Measurements from ENCODE around the gene BICDL2. TPM values are rescaled to one million over a fixed set of nuclear protein-coding genes. Genes with fewer than 3 reads are reported as not detected.
A peak's percentile ranks its signal among the peaks of the same experiment; 100 is the strongest.
"Not testable (repeated sequence)": the region's sequence is repeated elsewhere in the genome, so short reads cannot be mapped to it uniquely, and the experiment has no call there.

BICDL2 gene
- total RNA-seq, 2 experiments from 2014 or later, result 0.20 to 0.23 TPM

DNA sequence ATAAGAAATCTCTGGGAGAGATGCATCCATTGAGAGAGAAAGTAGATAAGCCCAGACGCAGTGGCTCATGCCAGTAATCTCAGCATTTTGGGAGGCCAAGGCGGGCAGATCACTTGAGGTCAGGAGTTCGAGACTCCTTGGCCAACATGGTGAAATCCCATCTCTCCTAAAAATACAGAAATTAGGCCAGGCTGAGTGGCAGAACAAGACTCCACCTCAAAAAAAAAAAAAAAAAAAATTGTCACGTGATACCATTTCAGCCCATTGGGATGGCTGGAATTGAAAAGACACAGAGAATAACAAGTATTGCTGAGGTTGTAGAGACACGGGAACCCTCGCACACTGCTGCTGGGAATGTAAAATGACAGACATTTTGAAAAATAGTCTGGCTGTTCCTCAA lies 25.8 kb upstream of the BICDL2 start:
- ChIA-PET POLR2A (no interaction called here), CTCF (interaction anchor here (0.8 to 11.0 kb wide), 8 partner anchors 14 to 88 kb away, joined by 3 to 72 read pairs (median 6); no protein-coding TSS in a partner anchor)
- Mint-ChIP-seq H3K4me3 (no peak overlapping the region), H3K4me1 (peaks cover 52% of the 10 kb centered on the region), H3K9me3 (no peaks in the 10 kb centered on the region), H3K36me3 (ENCODE audit: low read depth) (peaks cover 26% of the 10 kb centered on the region), H3K27me3 (no peaks in the 10 kb centered on the region), H3K27ac (no peak overlapping the region)
- no peak for DNase-seq

DNA sequence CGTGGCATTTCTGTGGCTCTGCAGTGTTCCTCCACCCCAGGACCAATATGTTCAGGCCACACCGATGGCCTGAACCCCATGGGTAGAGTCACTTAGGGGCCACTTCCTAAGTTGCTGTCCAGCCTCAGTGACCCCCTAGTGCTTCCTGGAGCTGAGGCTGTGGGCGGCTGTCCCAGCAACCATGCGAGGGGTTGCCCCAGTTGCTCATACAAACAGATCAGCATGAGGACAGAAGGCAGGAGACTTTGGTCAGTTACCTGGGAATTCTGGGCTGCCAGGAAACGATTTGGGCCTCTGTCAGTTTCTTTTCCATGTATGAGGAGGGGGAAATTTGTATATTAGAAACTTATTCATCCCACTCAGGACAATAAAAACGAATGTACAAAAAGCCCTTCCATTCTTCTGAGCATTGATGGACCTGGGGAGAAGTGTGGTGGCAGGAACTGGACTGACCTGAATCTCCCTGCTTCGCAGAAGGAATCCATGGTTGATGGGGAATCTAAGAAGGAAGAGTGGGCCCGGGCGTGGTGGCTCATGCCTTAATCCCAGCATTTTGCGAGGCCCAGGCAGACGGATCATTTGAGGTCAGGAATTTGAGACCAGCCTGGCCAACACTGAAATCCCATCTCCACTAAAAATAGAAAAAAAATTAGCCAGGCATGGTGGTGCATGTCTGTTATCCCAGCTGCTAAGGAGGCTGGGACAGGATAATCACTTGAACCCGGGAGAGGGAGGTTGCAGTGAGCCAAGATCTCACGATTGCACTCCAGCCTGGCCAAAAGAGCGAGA lies 23.8 kb upstream of the BICDL2 start:
- H3K27ac Mint-ChIP-seq, result peak overlapping the region; percentile 85
- H3K9me3 Mint-ChIP-seq, result no peaks in the 10 kb centered on the region
- H3K27me3 Mint-ChIP-seq, result no peaks in the 10 kb centered on the region
- peaks cover 22% of the 10 kb centered on the region for H3K36me3 Mint-ChIP-seq (ENCODE audit: low read depth)
- ChIA-PET CTCF (interaction anchor here (1.3 to 11.0 kb wide), 9 partner anchors 8 to 102 kb away, joined by 5 to 72 read pairs (median 16); partner anchors contain the start of gene ZSCAN10), POLR2A (interaction anchor here (0.6 to 2.3 kb wide), 2 partner anchors 69 to 145 kb away, joined by 5 to 11 read pairs; no protein-coding TSS in a partner anchor)
- peaks cover 71% of the 10 kb centered on the region for H3K4me1 Mint-ChIP-seq
- no peak for DNase-seq
- peak overlapping the region; percentile 93 for H3K4me3 Mint-ChIP-seq

DNA sequence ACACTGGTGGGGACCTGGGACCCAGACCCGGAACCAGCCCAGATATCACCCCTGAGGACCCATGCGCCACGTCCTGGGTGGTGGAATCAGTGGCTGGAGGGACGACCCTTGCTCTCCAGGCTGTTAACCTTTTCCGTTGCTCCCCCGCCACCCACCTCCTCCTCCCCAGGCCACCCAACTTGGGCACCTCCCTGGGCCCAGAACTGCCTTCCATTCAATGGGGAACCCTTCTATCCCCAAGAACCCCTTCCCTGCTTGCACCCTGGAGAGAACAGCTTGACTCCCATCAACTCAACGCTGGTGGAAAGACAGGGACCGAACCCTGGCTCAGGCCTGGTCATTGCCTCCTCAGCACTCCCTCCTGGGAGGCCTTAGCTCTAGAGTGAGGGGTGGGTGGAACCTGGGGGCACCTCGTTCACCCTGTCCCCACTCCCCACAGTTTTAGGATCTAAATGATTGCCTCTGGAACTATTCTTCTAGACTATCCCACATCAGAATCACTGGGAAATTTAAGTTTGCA lies 23.0 kb upstream of the BICDL2 start:
- peaks cover 27% of the 10 kb centered on the region for H3K36me3 Mint-ChIP-seq (ENCODE audit: low read depth)
- no peak for DNase-seq
- H3K9me3 Mint-ChIP-seq, result no peaks in the 10 kb centered on the region
- peak overlapping the region; percentile 93 for H3K4me3 Mint-ChIP-seq
- H3K4me1 Mint-ChIP-seq, result peaks cover 73% of the 10 kb centered on the region
- ChIA-PET CTCF (interaction anchor here (0.7 to 11.0 kb wide), 16 partner anchors 9 to 112 kb away, joined by 3 to 72 read pairs (median 8); partner anchors contain the start of gene ZSCAN10), POLR2A (interaction anchor here (0.6 to 2.3 kb wide), 2 partner anchors 70 to 144 kb away, joined by 5 to 11 read pairs; no protein-coding TSS in a partner anchor)
- H3K27me3 Mint-ChIP-seq, result no peaks in the 10 kb centered on the region
- peak overlapping the region; percentile 85 for H3K27ac Mint-ChIP-seq

DNA sequence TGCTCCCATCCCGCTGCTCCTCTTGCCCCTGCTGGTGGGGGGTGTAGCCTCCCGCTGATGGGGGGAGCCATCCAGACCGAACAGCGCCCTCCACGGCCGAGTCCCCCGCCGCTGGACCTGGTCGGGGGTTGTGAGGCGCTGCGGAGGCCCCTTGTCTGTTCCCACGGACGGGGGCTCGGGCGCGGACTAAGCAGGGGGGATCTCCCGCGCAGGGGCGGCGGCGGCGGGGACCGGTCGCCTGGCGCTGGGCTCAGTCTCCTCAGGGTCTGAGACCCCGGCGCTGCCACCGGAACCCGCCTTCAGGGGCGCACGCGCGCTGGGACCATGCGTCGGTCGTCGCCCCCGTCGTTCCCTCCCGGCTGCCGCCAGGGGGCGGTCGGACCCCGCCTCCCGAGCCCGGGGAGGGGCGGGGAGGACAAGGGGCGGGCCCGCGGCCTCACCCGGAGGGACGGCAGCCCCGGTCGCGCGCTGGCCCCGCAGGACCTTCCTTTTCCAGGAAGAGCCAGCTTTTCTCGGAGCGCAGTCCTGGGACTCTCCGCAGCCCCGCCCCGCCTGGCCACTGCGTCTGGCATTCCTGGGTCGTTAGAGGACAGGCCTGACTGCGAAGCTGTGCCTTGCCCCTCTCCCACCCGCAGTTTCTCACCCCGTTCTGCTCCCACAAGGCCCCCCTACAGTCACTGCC lies 22.4 kb upstream of the BICDL2 start:
- H3K9me3 Mint-ChIP-seq, result no peaks in the 10 kb centered on the region
- H3K36me3 Mint-ChIP-seq (ENCODE audit: low read depth), result peaks cover 30% of the 10 kb centered on the region
- ChIA-PET POLR2A (interaction anchor here (0.6 to 2.3 kb wide), 2 partner anchors 37 to 70 kb away, joined by 5 to 11 read pairs; no protein-coding TSS in a partner anchor), CTCF (interaction anchor here (0.6 to 11.0 kb wide), 33 partner anchors 10 to 216 kb away, joined by 3 to 72 read pairs (median 6); partner anchors contain the start of genes HCFC1R1, THOC6, ZNF205 and ZNF213)
- peak overlapping the region; percentile 93 for H3K4me3 Mint-ChIP-seq
- peak; percentile 86 for DNase-seq
- H3K4me1 Mint-ChIP-seq, result peaks cover 72% of the 10 kb centered on the region
- H3K27ac Mint-ChIP-seq, result peak overlapping the region; percentile 91
- no peaks in the 10 kb centered on the region for H3K27me3 Mint-ChIP-seq

DNA sequence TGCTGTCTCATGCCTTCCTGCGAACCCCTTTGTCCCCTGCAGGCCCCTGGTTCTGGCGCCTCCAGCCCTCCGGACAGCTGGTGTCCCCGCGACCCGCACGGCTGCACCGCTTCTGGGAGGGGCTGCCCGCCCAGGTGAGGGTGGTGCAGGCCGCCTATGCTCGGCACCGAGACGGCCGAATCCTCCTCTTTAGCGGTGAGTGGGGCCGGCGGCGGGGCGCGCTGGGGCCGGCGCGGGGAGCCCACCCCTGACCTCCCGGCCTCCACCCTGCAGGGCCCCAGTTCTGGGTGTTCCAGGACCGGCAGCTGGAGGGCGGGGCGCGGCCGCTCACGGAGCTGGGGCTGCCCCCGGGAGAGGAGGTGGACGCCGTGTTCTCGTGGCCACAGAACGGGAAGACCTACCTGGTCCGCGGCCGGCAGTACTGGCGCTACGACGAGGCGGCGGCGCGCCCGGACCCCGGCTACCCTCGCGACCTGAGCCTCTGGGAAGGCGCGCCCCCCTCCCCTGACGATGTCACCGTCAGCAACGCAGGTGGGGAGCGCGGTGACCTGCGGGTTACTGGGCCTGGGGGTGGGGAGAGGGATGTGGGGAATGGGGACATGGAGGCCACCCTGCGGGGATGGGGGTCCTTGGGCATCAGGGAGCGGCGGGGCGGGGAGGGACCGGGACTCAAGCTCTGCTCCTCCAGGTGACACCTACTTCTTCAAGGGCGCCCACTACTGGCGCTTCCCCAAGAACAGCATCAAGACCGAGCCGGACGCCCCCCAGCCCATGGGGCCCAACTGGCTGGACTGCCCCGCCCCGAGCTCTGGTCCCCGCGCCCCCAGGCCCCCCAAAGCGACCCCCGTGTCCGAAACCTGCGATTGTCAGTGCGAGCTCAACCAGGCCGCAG lies 21.6 kb upstream of the BICDL2 start:
- Mint-ChIP-seq H3K9me3 (no peaks in the 10 kb centered on the region), H3K4me1 (peaks cover 72% of the 10 kb centered on the region), H3K27ac (peak overlapping the region; percentile 91), H3K27me3 (no peaks in the 10 kb centered on the region), H3K4me3 (peak overlapping the region; percentile 93), H3K36me3 (ENCODE audit: low read depth) (peaks cover 37% of the 10 kb centered on the region)
- CTCF ChIA-PET, result interaction anchor here (0.6 to 11.0 kb wide), 30 partner anchors 9 to 217 kb away, joined by 3 to 72 read pairs (median 6); partner anchors contain the start of genes HCFC1R1, THOC6, ZNF205 and ZNF213
- POLR2A ChIA-PET, result interaction anchor here (2.3 kb wide), 1 partner anchor 71 kb away, joined by 11 read pairs; no protein-coding TSS in a partner anchor
- peak; percentile 64 for DNase-seq

DNA sequence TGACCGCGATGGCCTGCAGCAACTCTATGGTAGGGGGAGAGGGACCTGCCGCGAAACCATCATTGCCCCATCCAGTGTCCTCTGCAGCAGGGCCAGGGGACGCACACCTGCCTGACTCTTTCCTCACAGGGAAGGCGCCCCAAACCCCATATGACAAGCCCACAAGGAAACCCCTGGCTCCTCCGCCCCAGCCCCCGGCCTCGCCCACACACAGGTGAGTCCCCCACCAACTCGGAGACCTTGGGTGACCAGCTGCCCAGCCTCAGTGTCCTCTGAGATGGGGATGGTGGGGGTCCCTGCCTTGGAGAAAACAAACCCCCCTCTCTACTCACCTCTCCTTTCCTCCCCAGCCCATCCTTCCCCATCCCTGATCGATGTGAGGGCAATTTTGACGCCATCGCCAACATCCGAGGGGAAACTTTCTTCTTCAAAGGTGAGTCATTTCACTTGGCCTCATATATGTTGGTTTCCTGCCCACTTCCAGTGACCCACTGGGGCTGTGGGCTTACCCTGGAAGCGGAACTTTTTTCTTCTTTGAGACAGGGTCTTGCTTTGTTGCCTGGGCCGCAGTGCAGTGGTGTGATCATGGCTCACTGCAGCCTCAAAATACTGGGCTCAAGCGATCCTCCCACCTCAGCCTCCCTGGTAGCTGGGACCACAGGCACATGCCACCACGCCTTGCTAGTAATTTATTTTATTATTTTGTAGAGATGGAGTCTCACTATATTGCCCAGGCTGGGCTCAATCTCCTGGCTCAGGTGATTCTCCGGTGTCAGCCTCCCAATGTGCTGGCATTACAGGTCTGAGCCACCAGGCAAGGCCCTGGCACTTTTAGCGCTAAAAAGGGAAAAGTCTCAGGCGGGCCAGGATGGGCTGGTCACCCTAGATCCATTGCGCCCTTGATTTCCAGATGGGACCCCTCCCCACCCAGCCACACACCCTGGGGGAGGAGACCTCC lies 20.7 kb upstream of the BICDL2 start:
- peak overlapping the region; percentile 88 for H3K27ac Mint-ChIP-seq
- H3K36me3 Mint-ChIP-seq (ENCODE audit: low read depth), result peaks cover 38% of the 10 kb centered on the region
- ChIA-PET POLR2A (no interaction called here), CTCF (interaction anchor here (0.8 to 11.0 kb wide), 15 partner anchors 8 to 101 kb away, joined by 3 to 72 read pairs (median 11); partner anchors contain the start of genes HCFC1R1, THOC6 and ZSCAN10)
- peak overlapping the region; percentile 93 for H3K4me3 Mint-ChIP-seq
- H3K9me3 Mint-ChIP-seq, result no peaks in the 10 kb centered on the region
- DNase-seq, result no peak
- no peaks in the 10 kb centered on the region for H3K27me3 Mint-ChIP-seq
- H3K4me1 Mint-ChIP-seq, result peaks cover 64% of the 10 kb centered on the region

DNA sequence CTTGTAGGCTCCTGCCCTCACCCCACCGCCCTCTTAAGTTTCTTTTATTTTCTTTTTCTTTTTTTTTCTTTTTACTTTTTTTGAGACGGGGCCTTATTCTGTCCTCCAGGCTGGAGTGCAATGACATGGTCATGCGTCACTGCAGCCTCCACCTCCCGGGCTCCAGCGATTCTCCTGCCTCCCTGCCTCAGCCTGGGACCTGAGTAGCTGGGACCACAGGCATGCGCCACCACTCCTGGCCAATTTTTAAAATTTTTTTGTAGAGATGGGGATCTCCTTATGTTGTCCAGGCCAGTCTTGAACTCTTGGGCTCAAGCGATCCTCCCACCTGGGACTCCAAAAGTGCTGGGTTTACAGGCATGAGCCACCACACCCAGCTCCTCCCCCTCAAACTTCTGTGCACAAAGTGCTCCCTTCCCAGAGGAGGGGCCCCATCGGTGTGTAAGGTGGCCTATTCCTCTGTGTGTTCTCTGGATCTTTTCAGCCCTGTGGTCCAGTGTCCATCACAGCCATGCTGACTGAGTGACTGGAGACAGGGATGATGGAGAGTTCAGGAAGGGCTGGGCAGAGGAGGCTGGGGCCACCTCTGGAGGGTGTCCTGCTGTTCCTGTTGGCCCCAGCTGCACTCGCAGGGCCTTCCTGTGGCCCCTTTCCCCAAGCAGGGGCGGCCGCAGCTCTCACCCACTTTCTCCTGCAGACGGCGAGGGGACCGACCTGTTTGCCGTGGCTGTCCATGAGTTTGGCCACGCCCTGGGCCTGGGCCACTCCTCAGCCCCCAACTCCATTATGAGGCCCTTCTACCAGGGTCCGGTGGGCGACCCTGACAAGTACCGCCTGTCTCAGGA lies 19.8 kb upstream of the BICDL2 start:
- Mint-ChIP-seq H3K9me3 (no peaks in the 10 kb centered on the region), H3K4me3 (peak overlapping the region; percentile 93), H3K27ac (peak overlapping the region; percentile 88), H3K27me3 (no peaks in the 10 kb centered on the region), H3K36me3 (ENCODE audit: low read depth) (peaks cover 45% of the 10 kb centered on the region), H3K4me1 (peaks cover 64% of the 10 kb centered on the region)
- ChIA-PET CTCF (interaction anchor here (1.1 to 6.0 kb wide), 7 partner anchors 9 to 94 kb away, joined by 3 to 67 read pairs (median 5); partner anchors contain the start of gene IL32), POLR2A (no interaction called here)
- DNase-seq, result no peak

DNA sequence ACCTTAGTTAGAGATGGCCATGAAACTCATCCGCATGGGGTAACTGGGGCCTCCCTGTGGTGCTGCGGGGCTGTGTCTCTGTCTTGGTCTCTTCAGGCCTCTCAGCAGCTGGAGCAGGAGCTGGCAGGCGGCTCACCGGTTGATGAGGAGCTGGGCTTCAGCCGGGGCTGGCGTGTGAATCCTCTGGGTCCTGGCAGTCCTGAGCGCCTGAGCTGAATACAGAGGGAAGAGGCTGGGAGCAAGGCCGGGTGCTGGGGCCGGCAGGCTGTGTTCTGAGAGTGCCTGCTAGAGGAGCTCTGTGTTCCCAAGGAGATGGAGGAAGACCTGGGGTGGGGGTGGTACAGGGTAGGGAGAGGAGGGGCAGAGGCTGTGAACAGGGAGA lies 19.0 kb upstream of the BICDL2 start:
- H3K4me1 Mint-ChIP-seq, result peaks cover 72% of the 10 kb centered on the region
- CTCF ChIA-PET, result interaction anchor here (1.1 to 6.0 kb wide), 7 partner anchors 10 to 95 kb away, joined by 3 to 67 read pairs (median 5); partner anchors contain the start of gene IL32
- peaks cover 53% of the 10 kb centered on the region for H3K36me3 Mint-ChIP-seq (ENCODE audit: low read depth)
- DNase-seq, H3K27me3 Mint-ChIP-seq, POLR2A ChIA-PET, H3K9me3 Mint-ChIP-seq: not testable (repeated sequence)
- peak overlapping the region; percentile 59 for H3K4me3 Mint-ChIP-seq
- peak overlapping the region; percentile 88 for H3K27ac Mint-ChIP-seq

DNA sequence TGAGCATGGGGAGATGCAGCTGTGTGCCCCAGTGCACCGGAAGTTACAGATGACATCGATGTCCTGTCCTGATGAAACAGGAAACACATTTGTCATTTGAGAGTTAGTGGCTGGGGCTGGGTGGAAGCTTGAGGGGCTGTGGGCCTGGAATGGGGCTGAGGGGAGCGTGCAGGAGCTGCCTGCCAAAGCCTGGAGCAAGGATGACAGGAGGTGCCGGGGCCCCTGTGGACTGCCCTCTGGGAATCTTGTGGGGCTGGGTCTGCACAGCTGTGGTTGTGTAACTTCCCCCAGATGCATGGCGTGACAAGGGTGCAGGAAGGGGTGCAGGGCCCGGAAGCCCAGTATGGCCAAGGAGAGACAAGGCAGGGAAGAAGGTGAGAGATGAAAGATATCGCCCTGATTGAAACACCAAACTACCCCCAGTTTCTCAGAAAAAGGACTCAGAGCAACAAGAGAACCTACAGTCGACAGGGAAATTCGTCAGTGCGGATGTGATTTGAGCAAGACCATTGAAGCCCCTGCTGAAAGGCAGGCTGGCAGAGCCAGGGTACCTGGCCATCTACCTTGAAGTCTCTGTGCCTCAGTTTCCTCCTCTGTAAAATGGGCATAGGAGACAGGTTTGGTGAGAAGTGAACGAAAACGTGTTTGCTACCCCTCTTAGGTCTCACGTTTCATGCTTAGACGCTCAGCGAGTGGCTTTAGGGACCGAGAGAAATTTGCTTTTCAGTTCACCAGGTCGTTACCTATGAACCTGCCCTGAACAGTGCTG lies 18.4 kb upstream of the BICDL2 start:
- H3K36me3 Mint-ChIP-seq (ENCODE audit: low read depth), result peaks cover 55% of the 10 kb centered on the region
- H3K27ac Mint-ChIP-seq, result peak overlapping the region; percentile 88
- peak; percentile 52 for DNase-seq
- ChIA-PET POLR2A (no interaction called here), CTCF (interaction anchor here (0.9 to 6.0 kb wide), 6 partner anchors 10 to 74 kb away, joined by 3 to 67 read pairs (median 5); partner anchors contain the start of gene IL32)
- no peaks in the 10 kb centered on the region for H3K27me3 Mint-ChIP-seq
- H3K9me3 Mint-ChIP-seq, result no peaks in the 10 kb centered on the region
- peaks cover 71% of the 10 kb centered on the region for H3K4me1 Mint-ChIP-seq
- H3K4me3 Mint-ChIP-seq, result peak overlapping the region; percentile 59

DNA sequence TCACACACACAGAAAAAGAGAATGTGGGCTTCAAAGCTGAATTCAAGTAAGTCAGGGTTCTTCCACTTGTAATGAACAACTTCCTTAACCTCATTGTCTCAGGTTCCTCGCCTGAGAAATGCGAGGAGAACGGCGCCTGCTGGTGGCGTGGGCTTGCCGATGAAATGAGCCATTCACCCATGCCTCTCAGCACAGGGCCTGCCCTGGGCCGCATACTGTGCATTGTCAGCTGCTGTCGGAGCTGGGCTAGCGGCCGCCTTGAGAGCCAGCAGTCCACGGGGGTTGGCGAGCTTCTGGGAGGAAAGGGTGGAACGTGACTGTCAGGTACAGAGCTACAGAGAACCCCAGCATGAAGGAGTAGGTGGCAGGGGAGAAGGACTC lies 16.6 kb upstream of the BICDL2 start:
- CTCF ChIA-PET, H3K4me3 Mint-ChIP-seq, H3K27me3 Mint-ChIP-seq, POLR2A ChIA-PET, DNase-seq, H3K27ac Mint-ChIP-seq, H3K9me3 Mint-ChIP-seq: not testable (repeated sequence)
- Mint-ChIP-seq H3K4me1 (peaks cover 75% of the 10 kb centered on the region), H3K36me3 (ENCODE audit: low read depth) (peaks cover 53% of the 10 kb centered on the region)
